ENCODE measurements around the gene HLA-E.
"Not testable (repeated sequence)": the region's sequence is repeated elsewhere in the genome, so short reads cannot be mapped to it uniquely, and the experiment has no call there.

Gene HLA-E

DNA sequence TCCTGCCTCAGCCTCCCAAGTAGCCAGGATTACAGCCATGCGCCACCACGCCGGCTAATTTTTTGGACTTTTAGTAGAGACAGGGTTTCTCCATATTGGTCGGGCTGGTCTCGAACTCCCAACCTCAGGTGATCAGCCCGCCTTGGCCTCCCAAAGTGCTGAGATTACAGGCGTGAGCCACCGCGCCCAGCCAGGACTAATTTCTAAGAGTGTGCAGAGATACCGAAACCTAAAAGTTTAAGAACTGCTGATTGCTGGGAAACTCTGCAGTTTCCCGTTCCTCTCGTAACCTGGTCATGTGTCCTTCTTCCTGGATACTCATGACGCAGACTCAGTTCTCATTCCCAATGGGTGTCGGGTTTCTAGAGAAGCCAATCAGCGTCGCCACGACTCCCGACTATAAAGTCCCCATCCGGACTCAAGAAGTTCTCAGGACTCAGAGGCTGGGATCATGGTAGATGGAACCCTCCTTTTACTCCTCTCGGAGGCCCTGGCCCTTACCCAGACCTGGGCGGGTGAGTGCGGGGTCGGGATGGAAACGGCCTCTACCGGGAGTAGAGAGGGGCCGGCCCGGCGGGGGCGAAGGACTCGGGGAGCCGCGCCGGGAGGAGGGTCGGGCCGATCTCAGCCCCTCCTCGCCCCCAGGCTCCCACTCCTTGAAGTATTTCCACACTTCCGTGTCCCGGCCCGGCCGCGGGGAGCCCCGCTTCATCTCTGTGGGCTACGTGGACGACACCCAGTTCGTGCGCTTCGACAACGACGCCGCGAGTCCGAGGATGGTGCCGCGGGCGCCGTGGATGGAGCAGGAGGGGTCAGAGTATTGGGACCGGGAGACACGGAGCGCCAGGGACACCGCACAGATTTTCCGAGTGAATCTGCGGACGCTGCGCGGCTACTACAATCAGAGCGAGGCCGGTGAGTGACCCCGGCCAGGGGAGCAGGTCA lies at the start of gene HLA-E:
Gene HLA-E (plus strand): TSS at position 429 of the 945 bp plus-strand sequence. CDS start 23 bp downstream, at position 452.
- DNase-seq = peak; percentile 71 to 95

DNA sequence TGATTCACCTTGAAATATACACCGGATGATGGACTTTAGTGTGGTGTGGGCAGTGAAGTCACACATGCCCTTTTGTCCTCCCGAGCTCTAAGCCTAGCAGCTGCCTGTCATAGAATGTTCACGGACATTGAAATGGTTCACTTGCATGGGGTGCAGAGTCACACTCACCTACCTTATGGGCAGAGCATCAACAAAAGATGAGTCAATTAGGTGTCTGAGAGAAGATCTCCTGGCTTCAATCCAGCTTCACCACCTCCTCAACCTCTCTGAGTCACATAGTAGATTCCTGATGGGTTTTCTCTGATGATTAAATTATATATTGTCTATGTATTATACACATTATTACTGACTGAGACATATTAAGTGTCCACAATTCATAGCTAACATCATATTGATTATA lies 48.1 kb upstream of the HLA-E start:
- DNase-seq = peak in 1 of 2 experiments; percentile 34

DNA sequence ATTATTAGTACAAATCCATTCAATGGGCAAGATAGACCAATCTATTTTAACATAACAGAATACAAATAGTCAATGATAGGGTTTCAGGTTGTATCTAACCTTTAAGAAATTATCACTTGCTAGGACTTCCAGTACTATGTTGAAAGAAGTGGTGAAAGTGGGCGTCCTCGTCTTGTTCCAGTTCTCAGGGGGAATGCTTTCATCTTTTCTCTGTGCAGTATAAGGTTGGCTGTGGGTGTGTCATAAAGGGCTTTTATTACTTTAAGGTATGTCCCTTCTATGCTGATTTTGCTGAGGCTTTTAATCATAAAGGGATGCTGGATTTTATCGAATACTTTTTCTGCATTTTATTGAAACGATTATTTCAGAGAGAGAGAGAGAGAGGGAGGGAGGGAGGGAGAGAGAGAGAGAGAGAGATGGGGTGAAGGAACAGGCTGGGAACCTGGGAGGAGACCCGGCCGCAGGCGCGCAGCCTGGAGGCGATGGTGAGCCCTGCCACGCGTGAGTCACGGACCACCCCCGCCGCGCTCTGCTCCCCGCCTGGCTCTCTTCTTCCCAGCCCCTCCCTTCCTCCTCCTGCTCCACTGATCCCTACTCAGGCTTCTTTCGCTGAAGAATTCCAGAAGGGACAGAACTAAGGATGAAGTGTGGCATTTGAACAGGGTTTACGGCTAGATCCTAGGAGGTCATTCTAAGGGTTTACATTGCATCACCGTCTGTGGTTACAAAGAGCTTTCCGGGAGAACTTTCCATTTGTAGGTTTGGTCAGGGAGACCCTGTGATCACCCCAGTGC lies 45.5 kb upstream of the HLA-E start:
- no peak for DNase-seq

DNA sequence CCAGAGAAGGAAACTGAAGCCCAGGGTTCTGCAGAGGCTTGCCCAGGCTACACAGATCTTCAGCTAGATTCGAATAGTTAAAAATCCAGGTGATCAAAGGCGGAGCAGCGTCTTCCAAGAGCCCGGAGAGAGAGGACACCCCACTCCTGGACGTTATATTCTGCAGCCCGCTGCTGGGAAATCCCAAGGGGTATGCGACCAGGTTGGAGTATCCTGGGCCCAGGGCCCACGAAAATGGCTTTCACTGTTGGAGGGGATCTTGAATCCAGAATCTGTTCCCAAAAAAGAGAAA lies 44.9 kb upstream of the HLA-E start:
- no peak for DNase-seq

DNA sequence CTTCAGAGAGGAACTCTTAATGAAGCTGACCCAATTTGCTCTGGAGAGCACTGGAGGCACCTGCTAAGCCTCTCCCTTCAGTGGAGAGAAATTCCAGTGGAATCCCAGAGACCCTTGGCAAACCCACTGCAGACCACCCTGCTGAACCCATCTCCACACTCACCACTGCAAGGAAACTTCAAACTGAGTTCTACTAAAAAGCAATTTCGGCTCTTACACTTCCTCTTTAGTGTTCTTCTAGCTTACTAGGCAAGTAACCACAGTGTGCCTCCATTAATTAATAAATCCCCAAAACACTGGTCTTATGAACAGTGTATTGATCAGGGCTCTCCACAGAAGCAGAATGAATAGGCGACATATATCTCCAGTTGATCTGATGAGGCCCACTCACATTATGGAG lies 43.0 kb upstream of the HLA-E start:
- no peak for DNase-seq

DNA sequence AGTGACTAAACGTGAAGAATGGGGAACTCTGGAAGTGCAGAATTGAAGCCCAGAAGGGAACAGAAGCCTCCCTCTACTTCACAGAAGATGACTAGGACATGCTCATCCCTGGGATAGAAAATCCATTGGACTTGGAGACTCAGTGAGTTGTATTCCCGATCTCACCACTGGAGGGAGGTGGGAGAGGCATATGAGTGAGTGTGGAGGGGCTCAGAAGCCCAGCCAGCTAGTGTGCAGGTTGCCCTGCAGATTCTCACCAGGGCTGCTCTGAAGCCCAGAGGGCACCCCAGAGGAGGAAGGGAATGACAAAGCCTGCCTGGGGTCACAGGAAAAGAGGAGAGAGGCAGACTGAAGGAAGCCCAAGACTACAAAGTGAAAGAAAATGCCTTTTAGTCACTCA lies 42.1 kb upstream of the HLA-E start:
- no peak for DNase-seq

DNA sequence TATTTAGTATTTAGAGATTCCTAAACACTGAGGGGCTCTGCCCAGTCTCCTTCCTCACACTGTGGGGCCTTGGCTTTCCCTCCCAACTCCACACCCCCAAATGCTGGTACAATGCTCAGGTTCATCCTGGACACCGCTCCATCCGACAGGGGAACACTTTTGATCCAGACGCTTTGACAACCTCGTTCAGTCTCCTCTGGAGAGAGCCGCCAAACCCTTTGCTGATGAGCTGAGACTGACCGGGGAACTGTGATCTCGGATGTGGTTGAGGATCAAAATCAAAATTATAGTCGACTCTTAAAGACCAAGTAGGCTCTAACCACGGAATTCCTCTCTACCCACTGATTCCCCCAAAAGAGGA lies 38.8 kb upstream of the HLA-E start:
- no peak for DNase-seq

DNA sequence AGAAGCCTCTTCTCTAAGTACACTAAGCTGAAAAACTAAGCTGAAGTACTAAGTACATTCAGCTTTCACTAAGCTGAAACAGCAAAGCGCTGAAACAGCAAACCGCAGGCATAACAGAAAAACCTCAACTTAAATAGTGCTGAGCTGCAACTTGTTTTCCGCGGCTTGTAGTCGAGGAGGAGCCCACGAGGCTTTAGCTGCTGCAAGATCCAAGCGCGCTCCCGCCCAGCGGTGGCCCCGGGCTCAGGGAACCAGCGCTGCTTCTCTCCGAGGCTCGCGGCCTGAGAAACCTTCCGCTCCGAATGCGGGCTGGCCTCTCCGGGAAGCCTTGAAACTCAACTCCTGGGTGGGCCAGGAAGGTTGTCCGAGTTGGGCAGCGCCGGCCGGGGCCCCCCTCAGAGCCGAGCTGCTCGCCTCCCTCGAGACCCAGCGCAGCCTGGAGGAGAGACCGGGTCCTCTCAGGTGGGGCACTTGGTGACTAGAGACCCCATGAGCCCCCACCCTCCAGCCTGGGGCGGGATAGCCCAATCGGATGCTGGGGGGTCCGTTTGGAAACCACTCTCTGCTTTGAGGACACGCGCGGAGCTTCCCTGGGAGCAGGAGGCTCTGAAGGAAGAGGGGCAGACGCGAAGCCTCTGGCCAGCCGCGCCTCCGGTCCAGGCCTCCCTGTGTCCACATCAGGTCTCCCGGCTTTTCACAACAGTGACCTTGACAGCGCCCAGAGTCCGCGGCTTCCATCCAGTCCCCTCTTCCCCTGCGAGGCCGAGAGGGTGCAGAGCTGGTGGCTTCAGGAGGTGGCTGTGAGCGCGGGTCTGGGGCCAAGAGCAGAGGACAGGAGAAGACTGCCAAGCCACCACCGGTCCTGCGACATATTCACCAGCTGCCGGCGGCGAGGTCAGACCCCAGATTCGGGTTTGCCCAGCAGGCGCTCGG lies 38.1 kb upstream of the HLA-E start:
- peak; percentile 36 to 59 for DNase-seq

DNA sequence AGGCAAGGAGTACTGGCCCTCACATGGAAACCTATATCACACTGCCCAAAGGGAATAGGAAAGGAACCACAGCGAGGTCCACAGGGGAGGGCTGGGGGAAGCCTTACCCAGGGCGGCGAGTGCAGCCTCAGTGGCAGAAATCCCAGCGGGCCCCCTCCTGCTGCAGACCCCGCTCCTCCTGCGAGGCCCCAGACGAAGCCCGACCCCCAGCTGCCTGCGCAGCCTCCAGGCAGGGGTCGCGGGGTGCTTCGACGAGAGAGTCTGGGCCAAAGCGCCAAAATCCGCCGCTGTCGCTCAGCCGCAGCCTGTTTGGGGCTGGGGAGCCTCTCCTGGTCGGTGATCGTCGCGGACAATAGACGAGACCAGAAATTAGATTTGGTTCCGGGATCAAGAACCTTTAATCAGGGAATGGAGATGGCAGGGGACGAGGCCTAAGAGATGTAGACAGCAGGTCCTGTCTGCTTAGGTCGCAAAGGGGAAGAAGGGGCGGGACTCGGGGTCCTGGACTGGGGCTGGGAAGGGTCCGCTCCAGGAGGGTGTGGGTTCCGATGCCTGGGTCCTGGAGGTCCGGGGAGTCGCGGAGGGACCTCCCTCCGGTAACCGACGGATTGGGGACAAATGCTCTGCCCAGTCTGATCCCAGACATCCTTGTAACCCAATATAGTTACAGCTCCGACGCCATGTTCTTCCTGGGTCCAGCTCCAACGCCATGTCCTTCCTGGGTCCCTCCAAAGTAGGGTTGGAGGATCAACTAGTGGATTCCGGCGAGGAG lies 36.4 kb upstream of the HLA-E start:
- no peak for DNase-seq

DNA sequence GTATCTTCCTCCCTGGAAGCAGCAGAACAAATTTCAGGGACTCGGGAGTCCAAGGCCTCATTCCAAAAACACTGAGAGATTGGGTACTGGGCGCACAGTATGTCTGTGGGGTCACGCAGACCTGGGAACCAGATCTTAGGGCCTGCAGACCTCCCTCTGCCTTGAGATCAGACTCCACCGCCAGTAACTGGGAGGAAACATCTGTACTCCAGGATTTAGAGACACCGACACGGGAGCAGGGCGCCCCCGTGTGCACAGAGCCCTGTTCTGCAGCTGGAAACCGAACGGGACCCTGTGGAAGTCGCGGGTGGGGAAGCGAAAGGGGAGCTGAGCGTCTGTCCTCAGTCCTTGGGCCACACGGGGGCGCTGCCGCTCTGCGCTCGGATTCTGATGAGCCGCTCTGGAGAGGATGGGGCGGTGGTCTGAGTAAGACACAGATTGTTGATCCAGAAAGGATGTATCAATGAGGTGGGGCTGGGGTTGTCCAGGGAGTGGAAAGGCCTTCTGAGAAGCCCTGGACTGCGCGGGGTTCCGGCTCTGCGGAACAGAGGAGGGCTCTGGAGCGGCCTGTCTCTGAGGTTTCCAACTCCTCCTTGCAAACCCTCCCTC lies 35.7 kb upstream of the HLA-E start:
- DNase-seq = peak; percentile 75 to 89

DNA sequence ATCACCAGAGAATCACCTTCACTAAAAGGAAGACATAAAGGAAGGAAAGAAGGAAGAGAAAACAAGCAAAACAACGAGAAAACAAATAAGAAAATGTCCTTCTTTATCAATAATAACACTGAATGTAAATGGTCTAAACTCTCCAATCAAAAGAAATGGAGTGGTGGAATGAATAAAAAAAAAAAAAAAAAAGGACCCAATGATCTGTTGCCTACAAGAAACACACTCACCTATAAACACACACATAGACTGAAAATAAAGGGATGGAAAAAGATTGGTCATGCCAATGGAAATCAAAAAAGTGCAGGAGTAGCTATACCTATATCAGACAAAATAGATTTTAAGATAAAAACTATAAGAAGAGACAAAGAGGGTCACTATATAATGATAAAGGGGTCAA lies 30.2 kb upstream of the HLA-E start:
- DNase-seq = no peak

DNA sequence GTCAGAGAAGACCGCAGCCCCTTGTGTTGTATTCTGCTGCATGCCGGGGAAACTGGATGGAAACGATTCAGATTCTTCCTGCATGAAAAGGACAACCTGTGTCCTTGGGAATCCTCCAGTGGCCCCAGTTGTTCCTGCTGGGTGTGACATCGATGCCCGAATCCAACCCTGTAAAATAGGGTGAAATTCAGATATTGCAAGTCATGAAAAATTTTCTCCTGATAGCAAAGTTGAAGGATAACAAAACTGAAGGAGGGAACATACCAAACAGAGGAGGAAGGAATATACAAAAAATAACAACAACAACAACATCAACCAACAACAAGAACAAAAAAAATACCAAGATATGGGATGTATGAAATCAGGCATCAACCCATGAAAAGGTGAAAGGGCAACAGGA lies 28.3 kb upstream of the HLA-E start:
- DNase-seq = no peak

DNA sequence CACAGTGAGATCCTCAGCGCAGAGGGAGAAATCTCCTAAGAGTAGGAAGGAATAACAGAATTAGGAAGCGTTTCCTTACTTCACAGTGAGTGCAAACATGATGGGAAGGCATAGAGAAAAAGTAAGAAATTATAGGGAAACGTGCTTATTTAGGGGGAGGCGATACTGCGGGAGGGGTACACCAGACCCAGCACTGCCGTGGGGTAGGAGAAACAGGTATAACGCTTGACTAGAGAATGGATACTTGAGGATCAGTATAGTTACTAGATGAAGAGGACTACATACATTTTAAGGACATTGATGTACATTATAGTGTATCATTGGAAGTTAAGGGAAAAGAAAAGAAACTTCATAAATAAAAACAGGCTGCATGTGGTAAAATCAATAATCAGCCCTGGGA lies 26.8 kb upstream of the HLA-E start:
- no peak for DNase-seq

DNA sequence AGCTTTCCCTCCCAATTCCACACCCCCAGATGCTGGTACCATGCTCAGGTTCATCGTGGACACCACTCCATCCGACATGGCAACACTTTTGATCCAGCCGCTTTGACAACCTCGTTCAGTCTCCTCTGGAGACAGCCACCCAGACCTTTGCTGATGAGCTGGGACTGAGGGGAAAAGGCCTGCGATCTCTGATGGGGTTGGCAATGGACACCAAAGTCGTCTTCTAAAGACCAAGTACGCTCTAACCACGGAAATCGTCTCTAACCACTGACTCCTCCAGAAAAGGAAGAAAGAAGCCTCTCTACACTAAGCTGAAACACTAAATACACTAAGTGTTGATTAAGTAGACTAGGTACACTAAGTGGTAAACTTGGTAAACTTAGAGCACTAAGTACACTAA lies 26.1 kb upstream of the HLA-E start:
- no peak for DNase-seq

DNA sequence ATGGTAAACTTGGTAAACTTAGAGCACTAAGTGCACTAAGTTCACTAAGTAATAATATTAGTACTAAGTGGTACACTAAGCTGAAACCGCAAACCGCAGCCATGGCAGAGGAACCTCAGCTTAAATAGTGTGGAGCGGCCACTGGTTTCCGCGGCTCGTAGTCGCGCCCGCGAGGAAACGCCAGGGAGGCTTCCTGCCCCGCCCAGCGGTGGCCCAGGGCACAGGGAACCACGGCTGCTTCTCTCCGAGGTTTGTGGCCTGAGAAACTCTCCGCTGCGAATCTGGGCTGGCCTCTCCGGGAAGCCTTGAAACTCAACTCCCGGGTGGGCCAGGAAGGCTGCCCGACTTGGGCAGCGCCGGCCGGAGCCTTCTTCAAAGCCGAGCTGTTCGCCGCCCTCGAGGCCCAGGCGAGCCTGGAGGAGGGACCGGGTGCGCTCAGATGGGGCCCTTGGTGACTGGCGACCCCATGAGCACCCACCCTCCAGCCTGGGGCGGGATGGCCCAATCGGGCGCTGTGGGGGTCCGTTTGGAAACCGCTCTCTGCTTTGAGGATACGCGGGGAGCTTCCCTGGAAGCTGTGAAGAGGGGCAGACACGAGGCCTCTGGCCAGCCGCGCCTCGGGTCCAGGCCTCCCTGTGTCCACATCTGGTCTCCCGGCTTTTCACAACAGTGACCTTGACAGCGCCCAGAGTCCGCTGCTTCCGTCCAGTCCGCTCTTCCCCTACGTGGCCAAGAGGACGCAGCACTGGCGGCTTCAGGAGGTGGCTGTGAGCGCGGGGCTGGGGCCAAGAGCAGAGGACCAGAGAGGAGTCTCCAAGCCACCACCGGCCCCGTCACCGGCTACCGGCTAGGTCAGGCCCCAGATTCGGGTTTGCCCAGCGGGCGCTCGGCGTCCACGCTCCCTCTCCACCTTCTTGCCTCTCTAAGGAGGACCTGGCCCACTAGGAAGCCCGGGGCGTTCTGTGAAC lies 25.4 kb upstream of the HLA-E start:
- peak; percentile 45 to 54 for DNase-seq

DNA sequence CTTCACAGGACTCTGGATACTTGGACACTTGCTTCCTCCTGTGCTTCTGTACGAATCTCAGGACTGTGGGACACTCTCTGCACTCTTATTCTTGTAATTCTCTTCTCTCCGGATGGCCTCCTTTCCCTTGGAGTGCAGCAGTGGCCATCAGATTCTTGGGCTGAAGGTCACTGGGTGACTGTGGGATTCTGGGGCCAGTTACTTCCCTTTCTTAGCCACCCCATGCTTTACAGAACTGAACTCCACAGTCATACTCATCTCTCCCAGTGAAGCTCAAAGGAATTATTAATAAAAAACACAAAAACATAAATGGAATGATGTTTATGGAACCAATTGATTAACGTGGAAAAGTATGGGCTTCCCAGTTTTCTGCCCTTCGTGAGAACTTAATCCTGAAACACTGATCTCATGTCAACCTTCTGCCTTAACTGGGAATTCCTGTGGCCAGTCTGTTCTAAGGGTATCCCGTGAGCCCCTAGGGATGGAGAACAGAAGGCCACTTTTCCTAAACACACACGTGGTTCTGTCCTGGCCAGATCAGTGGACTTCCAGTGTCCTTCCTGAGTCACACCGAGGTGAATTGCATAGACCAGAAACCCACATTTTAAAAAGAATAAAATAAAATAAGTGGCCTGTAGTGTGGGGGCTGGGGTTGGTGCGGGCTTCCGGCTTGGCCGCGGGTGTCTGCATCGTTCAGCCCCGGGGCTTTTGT lies 23.6 kb upstream of the HLA-E start:
- DNase-seq = no peak

DNA sequence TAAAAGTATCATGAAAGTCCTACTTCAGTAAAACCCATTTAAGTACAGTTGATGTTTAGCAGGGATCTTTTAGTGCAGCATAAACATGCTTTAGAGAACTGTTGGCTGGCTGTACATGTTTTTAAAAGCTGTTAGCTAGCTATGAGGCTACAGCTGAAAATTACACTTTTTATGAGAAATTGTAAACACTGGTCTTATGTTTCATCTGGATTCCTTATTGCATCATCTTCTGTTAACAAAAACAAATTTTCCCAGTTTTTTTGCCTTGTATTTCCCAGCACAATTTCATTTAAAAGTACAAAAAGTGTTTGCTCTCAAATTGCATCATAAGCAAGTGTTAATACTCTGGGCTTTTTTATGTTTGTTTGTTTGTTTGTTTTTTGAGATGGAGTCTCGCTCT lies 18.3 kb upstream of the HLA-E start:
- no peak for DNase-seq

DNA sequence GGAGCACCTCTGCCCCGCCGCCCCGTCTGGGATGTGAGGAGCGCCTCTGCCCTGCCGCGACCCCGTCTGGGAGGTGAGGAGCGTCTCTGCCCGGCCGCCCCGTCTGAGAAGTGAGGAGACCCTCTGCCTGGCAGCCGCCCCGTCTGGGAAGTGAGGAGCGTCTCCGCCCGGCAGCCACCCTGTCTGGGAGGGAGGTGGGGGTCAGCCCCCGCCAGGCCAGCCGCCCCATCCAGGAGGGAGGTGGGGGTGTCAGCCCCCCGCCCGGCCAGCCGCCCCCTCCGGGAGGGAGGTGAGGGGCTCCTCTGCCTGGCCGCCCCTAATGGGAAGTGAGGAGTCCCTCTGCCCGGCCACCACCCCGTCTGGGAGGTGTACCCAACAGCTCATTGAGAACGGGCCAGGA lies 14.2 kb upstream of the HLA-E start:
- not testable (repeated sequence) for DNase-seq

DNA sequence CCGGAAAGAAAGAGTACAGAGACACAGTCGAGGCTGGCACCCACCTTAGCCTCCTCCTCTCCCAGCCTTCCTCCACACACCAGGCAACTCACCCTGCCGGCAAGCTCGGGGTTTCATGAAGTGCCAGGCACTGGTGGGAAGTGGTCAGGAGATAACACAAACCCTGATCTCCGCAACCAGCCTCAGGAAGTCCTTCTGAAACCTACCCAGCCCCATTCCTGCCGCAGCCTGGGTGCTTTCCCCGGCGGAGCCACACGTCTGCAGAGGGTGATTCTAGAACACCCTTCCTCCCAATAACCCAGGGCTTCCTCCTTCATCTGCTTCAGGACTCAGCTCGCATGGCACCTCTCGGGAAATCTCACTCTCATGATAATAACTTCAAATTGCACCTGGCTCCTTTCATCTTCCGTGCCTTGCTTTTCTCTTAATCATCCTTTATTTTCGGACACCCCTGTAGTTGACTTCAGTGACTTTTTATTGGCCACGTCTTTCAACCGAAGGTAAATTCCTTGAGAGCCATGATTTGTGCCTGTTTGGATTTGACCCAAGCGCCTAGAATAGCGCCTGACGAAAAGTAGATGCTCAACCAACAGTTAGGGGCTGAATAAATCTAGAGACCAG lies 8.7 kb upstream of the HLA-E start:
- peak in 1 of 2 experiments; percentile 29 for DNase-seq

Data from stimulated activated CD4-positive, alpha-beta T cell treated with anti-CD3 and anti-CD28 coated beads, Interleukin-4, amount 100 ng/mL, for 4 hours (primary cell).